NCI-H2107 treated with DMSO at 0.1 percent for 48 hours (cell line): ENCODE results near the gene ZFYVE28.

Experiments used
- DNase-seq: peaks from one replicate; lab custom pipeline; 2025; ENCODE audit not compliant: unreplicated experiment; lab: John Stamatoyannopoulos, UW

The ZFYVE28 gene

GRCh38 chr4:2428496-2429213 is 10.2 kb upstream of the ZFYVE28 start:
- no peak for DNase-seq

GRCh38 chr4:2427383-2428334 is 9.2 kb upstream of the ZFYVE28 start:
- DNase-seq = no peak

- no peak for DNase-seq
Measured at GRCh38 chr4:2426711-2427275, 8.3 kb upstream of the ZFYVE28 start.

- DNase-seq = no peak
Measured at GRCh38 chr4:2426069-2426397, 7.6 kb upstream of the ZFYVE28 start.

GRCh38 chr4:2425386-2426068 is 7.1 kb upstream of the ZFYVE28 start:
- DNase-seq = no peak

GRCh38 chr4:2424581-2424980 is 6.1 kb upstream of the ZFYVE28 start:
- no peak for DNase-seq

GRCh38 chr4:2423695-2424094 is 5.2 kb upstream of the ZFYVE28 start:
- no peak for DNase-seq

GRCh38 chr4:2423066-2423465 is 4.6 kb upstream of the ZFYVE28 start:
- DNase-seq = no peak

- no peak for DNase-seq
Measured at GRCh38 chr4:2421928-2422327, 3.5 kb upstream of the ZFYVE28 start.

GRCh38 chr4:2419814-2420213 is 1.4 kb upstream of the ZFYVE28 start:
- DNase-seq = no peak

- DNase-seq = peak; percentile 69
Measured at GRCh38 chr4:2418650-2419571, 466 bp upstream of the ZFYVE28 start, which contains the start of gene CFAP99. Gene CFAP99 (plus strand): TSS chr4:2418955.

GRCh38 chr4:2417226-2417764 is 1.1 kb downstream of the ZFYVE28 start:
- no peak for DNase-seq

- no peak for DNase-seq
Measured at GRCh38 chr4:2416564-2417225, 1.8 kb downstream of the ZFYVE28 start.

- DNase-seq = no peak
Measured at GRCh38 chr4:2415881-2416563, 2.4 kb downstream of the ZFYVE28 start.

- no peak for DNase-seq
Measured at GRCh38 chr4:2415213-2415612, 3.2 kb downstream of the ZFYVE28 start.

- DNase-seq = no peak
Measured at GRCh38 chr4:2413821-2414610, 4.4 kb downstream of the ZFYVE28 start.

GRCh38 chr4:2412885-2413716 is 5.3 kb downstream of the ZFYVE28 start:
- DNase-seq = peak; percentile 34
